Epidermal melanocyte (primary cell): ENCODE data around the gene ZNF546.
"Not testable (repeated sequence)": the region's sequence is repeated elsewhere in the genome, so short reads cannot be mapped to it uniquely, and the experiment has no call there.

Source experiments
- DNase-seq: peaks from one replicate; pipeline ENCODE4 v3.0.0; 2011; ENCODE audit warnings: low spot score; ENCODE audit not compliant: insufficient read length

Gene ZNF546

DNA sequence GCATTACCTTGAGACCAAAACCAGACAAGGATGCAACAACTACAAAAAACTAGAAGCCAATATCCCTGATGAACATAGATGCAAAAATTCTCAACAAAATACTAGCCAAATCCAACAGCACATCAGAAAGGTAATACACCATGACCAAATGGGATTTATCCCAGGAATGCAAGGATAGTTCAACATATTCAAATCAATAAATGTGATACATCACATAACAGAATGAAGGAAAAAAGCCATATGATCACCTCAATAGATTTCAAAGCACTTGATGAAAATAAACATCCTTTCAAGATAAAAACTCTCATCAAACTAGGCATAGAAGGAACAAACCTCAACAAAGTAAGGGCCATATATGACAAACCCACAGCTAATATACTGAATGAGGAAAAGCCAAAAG, 10.2 kb upstream of the ZNF546 start:
- no peak for DNase-seq

DNA sequence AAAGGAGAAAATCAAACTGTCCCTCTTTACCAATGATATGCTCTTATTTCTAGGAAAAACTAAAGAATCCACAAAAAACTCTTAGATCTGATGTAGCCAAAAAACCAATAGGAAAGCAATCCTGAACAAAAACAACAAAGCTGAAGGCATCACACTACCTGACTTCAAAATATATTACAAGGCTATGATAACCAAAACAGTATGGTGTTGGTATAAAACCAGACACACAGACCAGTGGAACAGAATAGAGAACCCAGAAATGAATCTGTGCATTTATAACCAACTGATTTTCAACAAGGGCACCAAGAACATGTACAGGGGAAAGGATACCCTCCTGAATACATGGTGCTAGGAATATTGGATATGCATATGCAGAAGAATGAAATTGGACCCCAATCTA, 9.7 kb upstream of the ZNF546 start:
- no peak for DNase-seq

DNA sequence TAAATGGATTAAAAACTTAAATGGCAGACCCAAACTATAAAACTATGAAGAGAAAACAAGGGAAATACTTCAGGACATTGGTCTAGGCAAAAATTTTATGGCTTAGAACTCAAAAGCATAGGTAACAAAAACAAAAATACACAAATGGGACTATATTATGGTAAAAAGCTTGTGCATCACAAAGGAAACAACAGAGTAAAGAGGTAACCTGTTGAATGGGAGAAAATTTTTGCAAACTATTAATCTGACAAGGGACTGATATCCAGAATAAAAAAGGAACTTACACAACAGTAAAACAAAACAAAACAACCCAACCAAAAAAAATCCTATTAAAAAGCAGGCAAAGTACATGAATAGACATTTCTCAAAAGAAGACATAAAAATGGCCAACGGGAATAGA, 9.3 kb upstream of the ZNF546 start:
- no peak for DNase-seq

DNA sequence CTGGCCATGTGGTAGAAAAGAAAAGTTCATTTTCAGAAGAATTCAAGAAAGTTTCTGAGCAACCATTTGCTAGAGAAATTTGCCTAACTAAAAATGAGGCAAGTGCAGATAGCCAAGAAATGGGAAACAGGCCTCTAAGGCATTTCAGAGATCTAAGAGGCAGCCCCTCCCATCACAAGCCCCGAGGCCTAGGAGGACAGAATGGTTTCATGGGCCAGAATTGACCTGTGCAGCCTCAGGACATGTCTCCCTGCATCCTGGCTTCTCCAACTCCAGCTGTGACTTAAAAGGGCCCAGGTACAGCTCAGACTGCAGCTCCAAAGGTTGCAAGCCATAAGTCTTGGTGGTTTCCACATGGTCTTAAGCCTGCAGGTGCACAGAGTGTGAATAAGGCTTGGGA, 3.3 kb upstream of the ZNF546 start:
- DNase-seq: no peak

DNA sequence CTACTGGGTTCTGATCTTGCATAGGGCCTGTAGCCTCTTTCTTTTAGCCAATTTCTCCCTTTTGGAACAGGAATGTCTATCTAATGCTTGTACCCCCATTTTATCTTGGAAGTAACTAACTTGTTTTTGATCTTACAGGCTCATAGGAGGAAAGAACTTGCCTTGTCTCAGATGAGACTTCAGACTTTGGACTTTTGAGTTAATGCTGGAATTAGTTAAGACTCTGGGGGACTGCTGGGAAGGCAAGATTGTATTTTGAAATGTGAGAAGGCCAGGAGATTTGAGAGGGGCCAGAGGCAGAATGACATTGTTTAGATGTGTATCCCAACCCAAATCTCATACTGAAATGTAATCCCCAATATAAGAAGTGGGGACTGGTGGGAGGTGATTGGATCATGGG, 2.5 kb upstream of the ZNF546 start:
- DNase-seq: no peak

DNA sequence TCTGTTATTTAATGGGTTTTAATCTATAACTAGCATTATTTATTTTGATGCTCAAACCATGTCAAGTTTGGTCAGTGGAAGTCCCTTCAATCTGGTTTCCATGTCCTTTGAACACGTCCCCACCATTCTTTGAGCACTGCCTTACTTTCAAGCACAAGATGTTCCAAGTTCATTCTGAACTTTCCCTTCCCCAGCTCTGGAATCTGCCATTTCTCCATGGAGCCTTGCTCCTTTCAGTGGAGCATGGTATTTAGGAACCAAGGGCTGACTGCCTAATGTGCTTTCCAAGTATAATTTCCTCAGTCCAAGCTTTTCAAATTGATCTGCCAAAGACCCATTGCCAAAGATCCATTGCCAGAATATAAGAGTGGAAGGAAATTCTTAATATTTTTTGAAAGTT, 1.1 kb upstream of the ZNF546 start:
- no peak for DNase-seq

DNA sequence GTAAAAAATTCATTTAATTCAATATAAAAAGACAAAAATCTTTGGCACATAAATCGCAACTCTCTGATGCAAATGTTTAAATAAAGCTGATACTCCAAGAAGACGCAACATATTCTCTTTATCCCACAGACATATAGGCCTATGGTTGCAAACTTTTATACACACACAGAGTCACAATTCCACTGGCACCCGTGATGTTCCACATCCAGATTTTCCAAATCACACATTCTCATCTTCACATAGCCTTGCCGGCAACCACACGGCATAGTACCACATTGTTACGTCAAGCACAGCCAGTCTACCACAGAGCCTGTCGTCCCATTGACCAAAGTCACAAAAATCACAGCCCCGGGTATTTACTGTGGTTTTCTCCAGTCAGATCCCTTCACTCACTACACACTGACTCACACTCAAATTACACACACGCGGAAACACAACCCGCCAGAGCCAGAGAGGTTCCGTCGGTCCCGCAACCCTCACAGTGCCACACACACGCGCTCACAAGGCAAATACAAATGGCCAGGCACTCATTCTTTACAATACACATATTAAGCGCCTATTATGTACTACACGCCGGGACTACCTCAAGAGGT, 546 bp upstream of the ZNF546 start:
- DNase-seq: no peak

DNA sequence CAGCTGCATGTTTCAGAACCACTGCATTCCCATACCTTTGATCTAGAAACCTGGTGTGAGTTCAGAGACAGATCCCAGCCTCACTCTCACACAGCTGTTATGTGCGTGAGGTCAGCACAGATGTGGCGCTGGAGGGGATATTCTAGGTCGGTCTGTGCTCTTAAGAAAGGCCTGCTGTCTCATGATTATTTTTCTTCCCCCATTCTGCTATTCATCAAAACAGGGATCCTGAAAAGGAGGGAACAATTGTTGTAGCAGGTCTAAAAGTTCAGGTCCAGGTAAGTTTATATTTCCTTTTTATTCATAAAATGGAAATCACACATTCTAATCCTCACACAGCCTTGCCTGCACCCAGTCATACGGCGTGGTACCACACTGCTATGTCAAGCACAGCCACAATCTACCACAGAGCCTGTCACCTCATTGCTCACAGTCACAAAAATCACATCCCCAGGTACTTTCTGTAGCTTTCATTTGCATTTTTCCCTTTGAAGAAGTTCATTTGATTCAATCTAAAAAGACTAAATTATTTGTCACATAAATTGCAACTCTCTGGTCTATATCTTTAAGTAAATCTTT, 867 bp downstream of the ZNF546 start:
- no peak for DNase-seq

DNA sequence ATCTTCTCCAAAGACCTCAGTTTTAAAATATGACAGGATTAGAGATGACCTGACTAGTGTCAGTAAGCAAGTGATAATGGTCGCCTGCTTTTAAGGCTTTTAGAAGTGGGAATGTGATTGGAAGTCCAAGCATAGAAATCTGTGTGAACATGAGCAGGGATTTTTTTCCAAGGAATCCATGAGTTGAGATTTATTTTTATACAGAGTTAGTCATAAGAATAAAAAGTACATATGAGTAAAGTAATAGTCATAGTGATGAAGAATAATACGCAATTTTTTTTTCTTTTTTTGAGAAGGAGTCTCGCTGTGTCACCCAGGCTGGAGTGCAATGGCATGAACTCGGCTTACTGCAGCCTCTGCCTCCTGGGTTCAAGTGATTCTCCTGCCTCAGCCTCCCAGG, 1.6 kb downstream of the ZNF546 start:
- DNase-seq: no peak

DNA sequence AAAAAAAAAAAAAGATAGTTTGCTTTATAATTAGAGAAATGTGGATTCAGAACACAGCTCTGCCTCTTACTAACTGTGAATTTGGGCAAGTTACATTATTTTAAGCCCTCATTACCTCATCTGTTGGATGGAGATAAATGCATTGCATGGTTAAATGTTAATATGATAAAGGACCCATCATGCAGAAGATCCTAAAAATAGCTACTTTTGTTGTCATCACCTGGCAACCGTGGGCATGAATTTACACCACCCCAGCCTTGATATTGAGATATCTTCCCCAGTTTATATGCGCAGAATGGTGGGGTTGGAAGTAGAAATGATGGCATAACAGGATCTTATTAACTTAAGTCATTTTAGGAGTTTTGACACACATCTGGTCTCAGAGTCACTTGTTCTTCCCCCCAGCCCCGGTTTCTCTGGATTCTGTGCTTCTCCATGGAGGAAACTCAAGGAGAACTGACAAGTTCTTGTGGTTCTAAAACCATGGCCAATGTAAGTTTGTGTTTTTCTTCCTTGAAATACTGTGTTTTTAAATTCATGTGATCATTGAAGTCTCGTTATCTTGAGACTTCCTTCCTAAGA, 8.9 kb downstream of the ZNF546 start:
- DNase-seq: no peak

DNA sequence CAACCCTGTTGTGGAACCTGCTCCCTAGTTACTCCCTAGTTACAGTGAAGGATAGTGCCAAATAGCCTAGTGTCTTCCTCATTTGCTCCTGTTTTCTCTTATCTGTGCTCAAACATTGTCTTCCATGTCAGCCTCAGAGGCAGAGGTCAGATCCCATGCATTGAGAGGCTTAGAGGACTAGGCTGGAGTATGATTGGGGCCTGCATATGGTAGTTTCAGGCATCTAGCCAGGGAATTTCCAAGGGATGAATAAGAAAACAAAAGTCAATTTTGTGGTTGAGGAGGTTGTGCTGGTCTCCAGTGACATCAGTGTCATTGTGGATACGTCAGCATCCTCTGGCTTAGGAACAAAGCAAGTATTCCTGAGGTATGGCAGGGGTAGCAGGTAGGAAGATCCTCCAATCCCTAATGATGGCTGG, 9.4 kb downstream of the ZNF546 start:
- DNase-seq: no peak

DNA sequence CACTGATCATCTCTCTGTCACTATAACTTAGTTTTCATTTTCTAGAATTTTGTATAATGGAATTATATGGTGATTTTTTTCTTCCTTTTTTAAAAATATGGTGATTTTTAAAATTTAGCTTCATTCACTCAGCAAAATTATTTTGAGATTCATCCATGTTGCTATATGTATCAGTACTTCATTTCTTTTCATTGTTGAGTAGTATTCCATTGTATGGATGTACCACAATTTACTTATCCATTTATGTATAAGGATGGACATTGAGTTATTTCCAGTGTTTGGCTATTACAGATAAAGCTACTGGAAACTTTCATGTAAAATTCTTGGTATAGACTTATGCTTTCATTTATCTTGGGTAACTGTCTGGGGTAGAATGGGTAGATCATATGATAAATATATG, 12.8 kb downstream of the ZNF546 start:
- no peak for DNase-seq

DNA sequence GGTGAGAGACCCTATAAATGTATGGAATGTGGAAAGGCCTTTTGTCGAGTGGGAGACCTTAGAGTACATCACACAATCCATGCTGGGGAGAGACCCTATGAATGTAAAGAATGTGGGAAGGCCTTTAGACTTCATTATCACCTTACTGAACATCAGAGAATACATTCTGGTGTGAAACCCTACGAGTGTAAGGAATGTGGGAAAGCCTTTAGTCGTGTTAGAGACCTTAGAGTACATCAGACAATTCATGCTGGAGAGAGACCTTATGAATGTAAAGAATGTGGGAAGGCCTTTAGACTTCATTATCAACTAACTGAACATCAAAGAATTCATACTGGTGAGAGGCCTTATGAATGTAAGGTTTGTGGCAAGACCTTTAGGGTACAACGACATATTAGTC, 17.1 kb downstream of the ZNF546 start:
- DNase-seq: no peak

DNA sequence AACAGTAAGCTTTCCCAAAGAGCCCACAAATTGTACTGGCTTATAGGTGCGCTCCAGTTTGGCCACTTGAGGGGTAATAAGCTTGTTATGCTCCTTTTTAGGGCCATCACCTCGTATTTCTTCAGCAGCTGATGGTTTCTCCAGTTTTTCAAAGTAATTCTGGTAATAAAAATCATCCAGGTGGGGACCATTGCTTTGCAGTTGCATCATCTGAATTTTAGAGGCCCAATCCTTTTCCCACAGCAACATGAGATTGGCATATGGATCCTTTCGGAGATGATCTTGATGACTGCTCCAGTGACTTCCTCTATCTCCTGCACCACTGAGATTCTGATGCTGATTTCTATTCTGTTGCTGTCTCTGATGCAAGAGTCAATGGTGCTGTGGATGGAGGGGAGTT, 27.1 kb downstream of the ZNF546 start:
- no peak for DNase-seq

DNA sequence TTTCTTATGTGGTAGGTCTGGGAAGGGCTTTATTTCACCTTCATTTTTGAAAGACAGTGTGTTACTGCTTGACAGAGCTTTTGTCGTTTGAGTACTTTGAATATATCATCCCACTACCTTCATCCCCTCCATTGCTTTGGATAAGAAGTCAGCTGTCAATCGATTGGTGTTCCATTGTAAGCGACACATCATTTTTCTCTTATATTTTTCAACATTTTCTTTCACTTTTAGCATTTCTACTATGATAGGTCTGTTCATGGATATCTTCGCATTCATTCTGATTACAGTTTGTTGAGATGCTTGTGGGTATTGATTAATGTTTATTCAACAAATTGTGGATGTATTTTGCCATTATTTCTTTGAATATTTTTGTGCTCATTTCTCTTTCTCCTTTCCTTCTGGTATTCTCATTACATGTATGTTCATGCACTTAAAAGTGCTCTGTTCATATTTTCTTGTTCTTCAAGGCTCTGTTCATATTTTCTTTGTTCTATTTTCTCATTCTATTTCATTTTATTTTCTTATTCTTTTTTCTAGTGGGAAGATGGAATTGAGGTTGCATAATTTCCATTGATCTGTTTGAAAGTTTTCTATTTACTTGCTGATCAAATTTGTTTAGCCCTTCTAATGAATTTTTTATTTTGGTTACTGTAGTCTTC, 29.2 kb downstream of the ZNF546 start:
- DNase-seq: no peak

DNA sequence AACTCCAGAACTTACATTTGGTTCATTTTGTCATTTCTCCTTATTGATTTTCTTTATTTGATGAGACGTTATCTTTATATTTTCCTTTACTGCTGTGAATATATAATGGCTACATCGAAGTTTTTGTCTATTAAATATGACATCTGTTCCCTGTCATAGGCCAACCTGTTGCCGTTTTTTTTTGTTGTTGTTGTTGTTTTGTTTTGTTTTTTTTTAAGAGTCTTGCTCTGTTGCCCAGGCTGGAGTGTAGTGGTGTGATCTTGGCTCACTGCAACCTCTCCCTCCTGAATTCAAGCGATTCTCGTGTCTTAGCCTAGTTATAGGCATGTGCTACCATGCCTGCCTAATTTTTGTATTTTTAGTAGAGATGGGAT, 29.7 kb downstream of the ZNF546 start:
- no peak for DNase-seq

DNA sequence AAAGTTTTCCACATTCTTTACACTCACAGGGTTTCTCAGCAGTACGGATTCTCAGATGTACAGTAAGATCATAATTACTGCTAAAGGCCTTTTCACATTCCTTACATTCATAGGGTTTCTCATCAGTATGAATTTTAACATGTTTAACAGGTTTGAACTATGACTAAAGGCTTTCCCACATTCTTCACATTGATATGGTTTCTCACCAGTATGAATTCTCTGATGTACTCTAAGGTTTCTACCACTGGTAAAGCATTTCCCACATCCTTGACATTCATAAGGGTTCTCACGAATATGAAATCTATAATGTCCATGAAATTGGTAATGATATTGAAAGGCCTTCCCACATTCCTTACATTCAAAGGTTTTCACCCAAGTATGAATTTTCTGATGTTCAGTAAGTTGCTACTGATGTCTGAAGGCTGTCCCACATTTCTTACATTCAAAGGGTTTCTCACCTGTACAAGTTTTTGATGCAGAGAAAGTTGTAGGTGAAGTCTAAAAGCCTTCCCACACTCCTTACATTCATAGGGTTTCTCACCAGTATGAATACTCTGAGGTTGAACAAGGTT, 37.2 kb downstream of the ZNF546 start:
- DNase-seq: no peak

DNA sequence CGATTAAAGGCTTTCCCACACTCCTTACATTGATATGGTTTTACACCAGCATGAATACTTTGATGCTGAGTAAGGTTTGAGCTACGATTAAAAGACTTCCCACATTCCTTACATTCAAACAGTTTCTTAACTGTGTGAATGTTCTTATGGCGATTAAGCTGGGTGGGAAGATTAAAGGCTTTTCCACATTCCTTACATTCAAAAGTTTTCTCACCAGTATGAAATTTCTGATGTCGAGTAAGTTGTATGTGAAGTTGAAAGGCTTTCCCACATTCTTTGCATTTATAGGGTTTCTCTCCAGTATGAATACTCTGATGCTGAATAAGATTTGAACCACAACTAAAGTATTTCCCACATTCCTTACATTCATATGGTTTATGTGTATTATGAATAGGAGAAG, 39.1 kb downstream of the ZNF546 start:
- DNase-seq: no peak

DNA sequence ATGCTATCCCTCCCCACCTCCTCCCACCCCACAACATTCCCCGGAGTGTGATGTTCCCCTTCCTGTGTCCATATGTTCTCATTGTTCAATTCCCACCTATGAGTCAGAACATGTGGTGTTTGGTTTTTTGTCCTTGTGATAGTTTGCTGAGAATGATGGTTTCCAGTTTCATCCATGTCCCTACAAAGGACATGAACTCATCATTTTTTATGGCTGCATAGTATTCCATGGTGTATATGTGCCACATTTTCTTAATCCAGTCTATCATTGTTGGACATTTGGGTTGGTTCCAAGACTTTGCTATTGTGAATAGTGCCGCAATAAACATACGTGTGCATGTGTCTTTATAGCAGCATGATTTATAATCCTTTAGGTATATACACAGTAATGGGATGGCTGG, 41.2 kb downstream of the ZNF546 start:
- not testable (repeated sequence) for DNase-seq

DNA sequence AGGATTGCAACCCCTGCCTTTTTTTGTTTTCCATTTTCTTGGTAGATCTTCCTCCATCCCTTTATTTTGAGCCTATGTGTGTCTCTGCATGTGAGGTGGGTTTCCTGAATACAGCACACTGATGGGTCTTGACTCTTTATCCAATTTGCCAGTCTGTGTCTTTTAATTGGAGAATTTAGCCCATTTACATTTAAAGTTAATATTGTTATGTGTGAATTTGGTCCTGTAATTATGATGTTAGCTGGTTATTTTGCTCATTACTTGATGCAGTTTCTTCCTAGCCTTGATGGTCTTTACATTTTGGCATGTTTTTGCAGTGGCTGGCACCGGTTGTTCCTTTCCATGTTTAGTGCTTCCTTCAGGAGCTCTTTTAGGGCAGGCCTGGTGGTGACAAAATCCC, 44.9 kb downstream of the ZNF546 start:
- DNase-seq: not testable (repeated sequence)

DNA sequence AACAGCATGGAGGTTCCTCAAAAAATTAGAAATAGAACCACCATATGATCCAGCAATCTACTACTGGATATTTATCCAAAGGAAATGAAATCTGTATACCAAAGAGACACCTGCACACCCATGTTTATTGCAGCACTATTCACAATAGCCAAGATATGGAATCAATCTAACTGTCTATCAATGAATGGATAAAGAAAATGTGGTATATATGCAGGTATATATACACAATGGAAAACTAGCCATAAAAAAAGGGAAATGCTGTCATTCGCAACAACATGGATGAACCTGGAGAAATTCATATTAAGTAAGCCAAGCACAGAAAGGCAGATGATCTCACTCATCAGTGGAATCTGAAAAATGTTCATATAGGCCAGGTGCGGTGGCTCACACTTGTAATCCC, 56.6 kb downstream of the ZNF546 start:
- DNase-seq: no peak

DNA sequence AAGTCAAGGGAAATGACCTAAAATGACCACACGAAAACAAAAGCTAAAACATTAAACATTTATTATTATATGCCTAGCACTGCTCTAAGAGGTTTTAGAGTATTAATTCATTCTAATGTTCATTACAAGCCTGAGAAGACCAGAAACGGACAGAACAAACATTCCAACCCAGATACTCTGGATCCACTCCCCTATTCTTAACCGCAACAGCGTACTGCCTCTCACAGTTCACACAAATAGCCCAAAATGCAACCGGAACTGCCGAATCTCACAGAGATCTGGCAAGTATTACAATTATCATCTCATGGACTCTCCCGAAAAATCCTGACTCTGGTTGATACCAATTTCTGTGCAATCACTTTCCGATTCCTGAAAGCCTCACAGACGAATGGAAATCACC, 57.8 kb downstream of the ZNF546 start:
- no peak for DNase-seq

DNA sequence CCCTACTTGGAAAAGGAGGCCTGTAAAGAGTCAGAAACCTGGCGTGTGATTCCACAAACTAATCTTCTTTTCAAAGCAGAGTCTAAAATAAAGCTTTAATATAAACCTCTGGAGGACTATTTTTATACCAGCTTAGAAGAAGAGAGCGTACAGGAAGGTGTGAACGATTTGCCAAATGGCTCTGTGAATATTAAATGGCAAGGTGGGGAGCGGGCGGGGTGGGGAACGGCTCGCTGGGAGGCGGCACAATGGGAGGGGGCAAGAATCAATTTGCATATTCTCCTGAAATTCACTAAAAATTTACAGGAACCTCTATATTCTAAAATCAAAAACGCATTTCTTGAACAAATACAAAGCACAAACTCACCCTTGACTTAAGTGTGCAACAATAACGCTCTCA, 58.2 kb downstream of the ZNF546 start:
- DNase-seq: no peak
